ENCODE measurements around the gene MRGPRE.

Gene MRGPRE

GRCh38 chr11:3207526-3208189 lies 24.6 kb downstream of the MRGPRE start:
- DNase-seq = no peak
- H3K27me3 Mint-ChIP-seq = peaks cover 23% of the 10 kb centered on the region
- no peak overlapping the region for H3K27ac Mint-ChIP-seq
- H3K9me3 Mint-ChIP-seq = peaks cover 8% of the 10 kb centered on the region
- H3K4me3 Mint-ChIP-seq = no peak overlapping the region
- peaks cover under 1% of the 10 kb centered on the region for H3K4me1 Mint-ChIP-seq (ENCODE audit: low read depth)
- no peaks in the 10 kb centered on the region for H3K36me3 Mint-ChIP-seq (ENCODE audit: low read depth)

- peaks cover 28% of the 10 kb centered on the region for H3K27me3 Mint-ChIP-seq
Measured at GRCh38 chr11:3206922-3207204, 25.4 kb downstream of the MRGPRE start.

GRCh38 chr11:3206156-3206921 lies 25.9 kb downstream of the MRGPRE start:
- DNase-seq = no peak
- Mint-ChIP-seq H3K27me3 (peaks cover 34% of the 10 kb centered on the region), H3K9me3 (peaks cover under 1% of the 10 kb centered on the region), H3K27ac (no peak overlapping the region), H3K36me3 (ENCODE audit: low read depth) (no peaks in the 10 kb centered on the region), H3K4me3 (no peak overlapping the region), H3K4me1 (ENCODE audit: low read depth) (peaks cover 2% of the 10 kb centered on the region)

More at GRCh38 chr11:3206922-3207204, 25.4 kb downstream of the MRGPRE start:
- no peak overlapping the region for H3K27ac Mint-ChIP-seq
- no peaks in the 10 kb centered on the region for H3K36me3 Mint-ChIP-seq (ENCODE audit: low read depth)
- peaks cover 2% of the 10 kb centered on the region for H3K4me1 Mint-ChIP-seq (ENCODE audit: low read depth)
- no peak overlapping the region for H3K4me3 Mint-ChIP-seq
- no peak for DNase-seq
- H3K9me3 Mint-ChIP-seq = peaks cover 6% of the 10 kb centered on the region

DNA sequence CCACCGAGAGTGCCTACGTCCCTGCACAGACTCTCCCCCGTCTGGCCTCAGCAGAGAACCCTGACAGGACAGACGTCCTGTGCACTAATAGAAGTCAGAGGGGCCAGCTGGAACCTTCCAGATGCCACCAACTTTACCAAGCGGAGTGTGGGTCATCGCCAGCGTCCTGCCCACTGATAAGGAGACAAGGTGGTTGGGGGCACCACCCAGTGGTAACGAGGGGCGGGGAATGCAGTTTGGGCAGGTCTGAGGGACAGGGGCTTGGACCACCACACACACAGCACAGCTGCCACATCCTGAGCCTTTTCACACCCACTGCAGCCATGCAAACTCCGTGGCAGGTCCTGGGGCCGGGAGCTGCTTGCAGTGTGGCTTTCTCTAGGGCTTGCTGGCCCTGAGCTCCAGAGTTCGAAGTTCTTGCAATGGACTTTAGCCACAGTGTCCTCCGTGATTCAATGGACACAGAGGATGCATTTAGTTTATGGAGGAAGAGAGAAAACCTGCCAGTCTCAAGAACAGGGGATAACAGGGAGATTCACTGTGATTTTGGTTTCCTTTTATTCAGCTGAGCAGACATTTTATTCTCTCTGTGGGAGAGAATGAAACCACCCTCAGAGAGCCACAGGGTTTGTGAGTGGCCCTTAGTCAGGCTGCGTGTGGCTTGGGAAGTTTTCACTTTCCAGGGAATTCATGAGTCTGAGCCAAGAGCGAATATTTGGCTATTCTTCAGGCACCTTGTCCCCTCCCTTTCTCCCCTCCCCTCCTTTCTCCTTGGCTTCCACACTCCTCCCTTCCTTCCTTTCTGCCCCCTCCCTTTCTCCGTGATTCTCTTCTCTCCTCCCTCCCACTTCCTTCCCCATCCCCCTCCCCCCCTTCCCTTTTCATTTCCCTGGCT lies 26.7 kb downstream of the MRGPRE start:
- no peak for DNase-seq
- Mint-ChIP-seq H3K27me3 (peaks cover 41% of the 10 kb centered on the region), H3K4me3 (no peak overlapping the region), H3K4me1 (ENCODE audit: low read depth) (peaks cover 2% of the 10 kb centered on the region), H3K27ac (no peak overlapping the region), H3K9me3 (no peaks in the 10 kb centered on the region), H3K36me3 (ENCODE audit: low read depth) (no peaks in the 10 kb centered on the region)

GRCh38 chr11:3204141-3205015 lies 27.8 kb downstream of the MRGPRE start:
- no peak overlapping the region for H3K27ac Mint-ChIP-seq
- H3K27me3 Mint-ChIP-seq = peaks cover 42% of the 10 kb centered on the region
- H3K9me3 Mint-ChIP-seq = no peaks in the 10 kb centered on the region
- H3K4me1 Mint-ChIP-seq (ENCODE audit: low read depth) = peaks cover 2% of the 10 kb centered on the region
- no peak for DNase-seq
- no peak overlapping the region for H3K4me3 Mint-ChIP-seq
- H3K36me3 Mint-ChIP-seq (ENCODE audit: low read depth) = no peaks in the 10 kb centered on the region

DNA sequence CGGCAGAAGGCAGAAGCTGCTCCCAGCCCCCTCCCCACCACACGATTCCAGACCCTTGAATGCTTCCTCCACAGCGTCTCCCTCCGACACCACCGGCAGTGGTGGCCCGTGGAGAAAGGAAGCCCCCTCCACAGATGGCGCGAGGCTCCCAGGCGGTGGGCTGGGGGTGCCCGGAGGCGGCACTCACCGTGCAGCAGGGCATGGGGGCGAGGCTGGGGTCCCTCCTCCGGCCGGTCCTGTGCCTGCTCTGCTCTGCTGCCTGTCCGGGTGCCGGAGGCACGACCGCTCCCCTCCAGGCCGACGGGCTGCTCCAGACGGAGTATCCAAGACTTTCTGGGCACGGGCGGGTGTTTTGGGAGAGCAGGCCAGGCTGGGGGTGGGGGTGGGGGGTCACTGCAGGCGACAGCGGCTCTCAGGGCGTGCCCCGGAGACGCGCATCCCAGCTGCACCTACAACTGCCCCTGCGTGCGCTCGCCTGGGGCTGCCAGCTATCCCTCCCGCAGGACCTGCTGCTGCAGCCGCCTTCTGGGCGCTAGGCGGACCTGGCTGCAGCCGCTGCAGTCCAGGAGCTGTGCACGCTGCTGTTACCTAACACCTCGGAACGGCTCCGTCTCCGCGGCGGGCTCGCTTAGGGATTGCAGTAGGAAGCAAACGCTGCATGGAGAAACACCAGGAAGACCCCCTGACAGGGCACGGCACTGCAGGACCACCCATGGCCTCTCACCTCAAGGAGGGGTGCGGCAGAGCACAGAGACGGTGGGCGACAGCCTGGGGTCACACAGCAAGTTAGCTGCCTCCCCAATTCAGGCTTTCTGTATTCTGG lies 28.8 kb downstream of the MRGPRE start:
- Mint-ChIP-seq H3K9me3 (no peaks in the 10 kb centered on the region), H3K36me3 (ENCODE audit: low read depth) (no peaks in the 10 kb centered on the region), H3K4me3 (no peak overlapping the region), H3K27ac (no peak overlapping the region), H3K27me3 (peaks cover 45% of the 10 kb centered on the region), H3K4me1 (ENCODE audit: low read depth) (peaks cover 2% of the 10 kb centered on the region)
- DNase-seq = no peak

DNA sequence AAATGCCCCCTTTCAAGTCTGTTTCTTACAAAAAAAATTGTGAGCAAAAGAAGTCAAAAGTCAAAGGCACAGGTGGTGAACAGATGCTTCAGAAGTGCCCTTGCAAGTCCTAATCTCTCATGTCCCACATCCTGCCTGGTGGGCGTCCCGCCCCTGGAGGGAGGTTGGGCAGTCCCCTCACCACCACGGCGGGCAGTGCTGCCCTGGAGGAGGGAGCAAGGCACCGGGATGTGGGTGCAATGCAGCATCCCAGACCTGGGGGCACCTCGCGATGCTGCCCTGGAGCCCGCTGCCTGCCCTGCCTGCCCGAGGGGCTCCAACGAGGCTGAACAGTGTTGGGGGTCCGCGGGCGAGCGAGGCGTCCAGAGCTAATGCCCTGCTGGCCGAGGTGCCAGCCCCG lies 29.5 kb downstream of the MRGPRE start:
- H3K27ac Mint-ChIP-seq = no peak overlapping the region
- no peak overlapping the region for H3K4me3 Mint-ChIP-seq
- no peaks in the 10 kb centered on the region for H3K9me3 Mint-ChIP-seq

GRCh38 chr11:3202305-3202704 lies 29.9 kb downstream of the MRGPRE start:
- no peak overlapping the region for H3K27ac Mint-ChIP-seq

More for the DNA sequence above, 29.5 kb downstream of the MRGPRE start:
- Mint-ChIP-seq H3K27me3 (peaks cover 46% of the 10 kb centered on the region), H3K36me3 (ENCODE audit: low read depth) (no peaks in the 10 kb centered on the region), H3K4me1 (ENCODE audit: low read depth) (peaks cover 2% of the 10 kb centered on the region)
- no peak for DNase-seq

GRCh38 chr11:3201677-3202181 lies 30.5 kb downstream of the MRGPRE start:
- Mint-ChIP-seq H3K36me3 (ENCODE audit: low read depth) (no peaks in the 10 kb centered on the region), H3K27me3 (peaks cover 46% of the 10 kb centered on the region), H3K9me3 (no peaks in the 10 kb centered on the region), H3K4me1 (ENCODE audit: low read depth) (peaks cover 2% of the 10 kb centered on the region), H3K27ac (no peak overlapping the region), H3K4me3 (no peak overlapping the region)
- no peak for DNase-seq

More at GRCh38 chr11:3202305-3202704, 29.9 kb downstream of the MRGPRE start:
- H3K4me1 Mint-ChIP-seq (ENCODE audit: low read depth) = peaks cover 2% of the 10 kb centered on the region
- H3K27me3 Mint-ChIP-seq = peaks cover 46% of the 10 kb centered on the region
- H3K4me3 Mint-ChIP-seq = no peak overlapping the region
- no peaks in the 10 kb centered on the region for H3K36me3 Mint-ChIP-seq (ENCODE audit: low read depth)
- H3K9me3 Mint-ChIP-seq = no peaks in the 10 kb centered on the region
- DNase-seq = no peak

DNA sequence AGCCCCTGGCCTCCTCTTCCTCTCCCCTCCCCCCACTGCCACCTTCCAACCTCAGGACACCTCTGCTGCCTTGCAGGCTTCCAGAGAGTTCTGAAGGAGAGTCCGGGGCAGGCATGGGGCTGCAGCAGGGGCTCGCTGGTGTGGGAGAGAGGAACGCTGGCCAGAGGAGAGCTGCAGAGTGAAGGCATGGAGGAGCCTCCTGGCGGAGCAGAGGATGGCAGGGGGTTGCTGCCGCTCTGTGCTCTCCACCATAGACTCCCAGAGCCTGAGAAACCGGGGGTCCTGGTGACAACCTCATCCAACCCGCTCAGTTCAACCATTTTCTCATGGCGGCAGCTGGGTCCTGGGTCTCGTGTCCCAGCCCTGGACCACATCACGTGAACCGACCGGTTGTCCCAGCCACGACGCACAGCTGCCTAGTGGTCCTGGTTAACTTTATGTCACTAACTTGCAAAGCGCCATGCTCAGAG lies 31.1 kb downstream of the MRGPRE start:
- peaks cover 46% of the 10 kb centered on the region for H3K27me3 Mint-ChIP-seq
- no peak overlapping the region for H3K27ac Mint-ChIP-seq
- no peaks in the 10 kb centered on the region for H3K9me3 Mint-ChIP-seq
- no peaks in the 10 kb centered on the region for H3K36me3 Mint-ChIP-seq (ENCODE audit: low read depth)
- peak; percentile 22 for DNase-seq
- H3K4me1 Mint-ChIP-seq (ENCODE audit: low read depth) = peaks cover 2% of the 10 kb centered on the region
- H3K4me3 Mint-ChIP-seq = no peak overlapping the region

- Mint-ChIP-seq H3K9me3 (no peaks in the 10 kb centered on the region), H3K4me1 (ENCODE audit: low read depth) (peaks cover 2% of the 10 kb centered on the region), H3K27me3 (peaks cover 46% of the 10 kb centered on the region), H3K4me3 (no peak overlapping the region), H3K27ac (no peak overlapping the region), H3K36me3 (ENCODE audit: low read depth) (no peaks in the 10 kb centered on the region)
- no peak for DNase-seq
Measured at GRCh38 chr11:3200388-3201111, 31.7 kb downstream of the MRGPRE start.

GRCh38 chr11:3199537-3200295 lies 32.5 kb downstream of the MRGPRE start:
- H3K27me3 Mint-ChIP-seq = peaks cover 38% of the 10 kb centered on the region
- no peak for DNase-seq
- H3K27ac Mint-ChIP-seq = no peak overlapping the region
- H3K4me1 Mint-ChIP-seq (ENCODE audit: low read depth) = peaks cover 2% of the 10 kb centered on the region
- H3K9me3 Mint-ChIP-seq = no peaks in the 10 kb centered on the region
- H3K4me3 Mint-ChIP-seq = no peak overlapping the region
- no peaks in the 10 kb centered on the region for H3K36me3 Mint-ChIP-seq (ENCODE audit: low read depth)
